Kidney (tissue), 14 donors: ENCODE measurements around the gene DPM3. TPM values are rescaled to one million over a fixed set of nuclear protein-coding genes. Genes with fewer than 3 reads are reported as not detected.
"Not testable (repeated sequence)": the region's sequence is repeated elsewhere in the genome, so short reads cannot be mapped to it uniquely, and the experiment has no call there.

Experiments used
- DNase-seq, 5 donors: peaks; one replicate each; pipeline ENCODE4 v3.0.0-alpha.2; 2013 to 2020
- FAIRE-seq: peaks from 2 replicates; lab custom pipeline; 2012; peaks lifted over from hg19 to GRCh38; lab: Jason Lieb, UNC
- H3K27ac ChIP-seq, 2 donors: one replicate each; pipeline ENCODE4 v1.7.0; 2013; ENCODE audit warnings: low read depth in 2 of 2, low read length in 2 of 2, inconsistent platforms in 1 of 2
- H3K27me3 ChIP-seq: one replicate; pipeline ENCODE4 v1.7.1; 2013; ENCODE audit warnings: low read length, inconsistent platforms; ENCODE audit not compliant: control insufficient read depth, insufficient read depth
- H3K36me3 ChIP-seq, 3 donors: one replicate each; pipeline versions ENCODE4 v1.7.0 to v1.7.1; 2013; ENCODE audit warnings: low read length in 3 of 3, control low read depth in 1 of 3, inconsistent platforms in 1 of 3; ENCODE audit not compliant: insufficient read depth in 3 of 3, control insufficient read depth in 2 of 3
- H3K4me1 ChIP-seq, 3 donors: one replicate each; pipeline versions ENCODE4 v1.7.0 to v1.7.1; 2013; ENCODE audit warnings: low read length in 3 of 3, inconsistent platforms in 1 of 3, low read depth in 1 of 3; ENCODE audit not compliant: control insufficient read depth in 2 of 3, insufficient read depth in 2 of 3
- H3K4me3 ChIP-seq, 3 donors: one replicate each; pipeline versions ENCODE4 v1.7.0 to v1.8.1; 2013; ENCODE audit warnings: low read length in 3 of 3, control low read depth in 1 of 3, inconsistent platforms in 1 of 3
- H3K9ac ChIP-seq, 3 donors: one replicate each; pipeline versions ENCODE4 v1.7.0 to v1.7.1; 2013; ENCODE audit warnings: low read length in 3 of 3, control low read depth in 1 of 3, inconsistent platforms in 1 of 3
- H3K9me3 ChIP-seq, 3 donors: one replicate each; pipeline versions ENCODE4 v1.7.0 to v1.7.1; 2013; ENCODE audit warnings: low read length in 3 of 3, control low read depth in 1 of 3, inconsistent platforms in 1 of 3; ENCODE audit not compliant: control insufficient read depth in 2 of 3, insufficient read depth in 1 of 3
- CTCF ChIP-seq: IDR thresholded peaks from 3 replicates; pipeline ENCODE4 v1.5.1; 2012; ENCODE audit warnings: mild to moderate bottlenecking, moderate library complexity, borderline replicate concordance; ENCODE audit not compliant: insufficient read depth; ENCODE audit errors: extremely low read depth
- intact Hi-C: fragments of 100-400 bp; cut with DNase I; formaldehyde crosslinking; loops from one replicate; pipeline ENCODE4 v1.11.1; 2022
- polyA plus RNA-seq: library from polyadenylated mRNA; stranded (reverse); fragments of 350-450 nt; fragmentation: Illumina TruSeq; extraction: RNeasy Lipid Tissue Mini Kit (QIAGEN cat#74804); gene quantifications from one replicate; pipeline ENCODE4 v1.2.3, GENCODE V29; 2014; ENCODE audit warnings: low read depth, low replicate concordance; ENCODE audit not compliant: insufficient read depth
- total RNA-seq: library from RNA; stranded (reverse); fragmentation: NEBNext Ultra II Directional; extraction: Animal tissue kit (Norgen Biotek cat#: 25700); gene quantifications from one replicate; pipeline ENCODE4 v1.2.1, GENCODE V29; 2021
- donor health status: control.
- donor health status: control.
- donor health status: control.
- donor health status: control.
- donor health status: control.
- donor health status: DM: yes; HTN: yes; CAD: no.
- donor health status: Normal renal cell carcinoma (clear cell type).

DPM3 gene
- total and polyA plus RNA-seq, 2 donors from 2014 or later: 84.4 to 237 TPM

- no peaks in the 10 kb centered on the region for H3K36me3 ChIP-seq
- DNase-seq (no peak), FAIRE-seq (no peak)
- TF ChIP-seq CTCF: no peak
- no peak overlapping the region for H3K4me3 ChIP-seq
- intact Hi-C loops: no loop called here
- no peak overlapping the region for H3K9ac ChIP-seq
- H3K9me3 ChIP-seq: no peaks in the 10 kb centered on the region
- peaks cover 0 to 13% (median 9%) of the 10 kb centered on the region in 3 donors for H3K4me1 ChIP-seq
- H3K27me3 ChIP-seq: peaks cover 2% of the 10 kb centered on the region
- H3K27ac ChIP-seq: no peak overlapping the region
These were observed 19.1 kb downstream of the DPM3 start for GRCh38 chr1:155121249-155121648.

- Histone ChIP-seq H3K9me3 (no peaks in the 10 kb centered on the region), H3K4me1 (peaks cover 0 to 13% (median 7%) of the 10 kb centered on the region in 3 donors), H3K27me3 (peaks cover 2% of the 10 kb centered on the region), H3K4me3 (no peak overlapping the region), H3K9ac (no peak overlapping the region), H3K36me3 (no peaks in the 10 kb centered on the region), H3K27ac (no peak overlapping the region)
- TF ChIP-seq CTCF: no peak
- FAIRE-seq: no peak
- DNase-seq: no peak
- intact Hi-C loops: no loop called here
These were observed 20.1 kb downstream of the DPM3 start for GRCh38 chr1:155120253-155120652.

GRCh38 chr1:155118090-155118489 lies 22.2 kb downstream of the DPM3 start:
- H3K9ac ChIP-seq, H3K27ac ChIP-seq, H3K36me3 ChIP-seq, DNase-seq, H3K9me3 ChIP-seq, intact Hi-C loops, H3K4me1 ChIP-seq, FAIRE-seq, H3K27me3 ChIP-seq, H3K4me3 ChIP-seq: not testable (repeated sequence)

- H3K4me1 ChIP-seq: no peaks in the 10 kb centered on the region
- H3K4me3 ChIP-seq: no peak overlapping the region
- intact Hi-C loops: no loop called here
- H3K36me3 ChIP-seq: no peaks in the 10 kb centered on the region
- no peak for TF ChIP-seq CTCF
- H3K27me3 ChIP-seq: peaks cover 2% of the 10 kb centered on the region
- H3K27ac ChIP-seq: no peak overlapping the region
- no peak overlapping the region for H3K9ac ChIP-seq
- no peak for DNase-seq
- H3K9me3 ChIP-seq: no peaks in the 10 kb centered on the region
- FAIRE-seq: no peak
These were observed 22.7 kb downstream of the DPM3 start for GRCh38 chr1:155117610-155118009.
